Measurements from ENCODE around the gene CDHR1.

DNA sequence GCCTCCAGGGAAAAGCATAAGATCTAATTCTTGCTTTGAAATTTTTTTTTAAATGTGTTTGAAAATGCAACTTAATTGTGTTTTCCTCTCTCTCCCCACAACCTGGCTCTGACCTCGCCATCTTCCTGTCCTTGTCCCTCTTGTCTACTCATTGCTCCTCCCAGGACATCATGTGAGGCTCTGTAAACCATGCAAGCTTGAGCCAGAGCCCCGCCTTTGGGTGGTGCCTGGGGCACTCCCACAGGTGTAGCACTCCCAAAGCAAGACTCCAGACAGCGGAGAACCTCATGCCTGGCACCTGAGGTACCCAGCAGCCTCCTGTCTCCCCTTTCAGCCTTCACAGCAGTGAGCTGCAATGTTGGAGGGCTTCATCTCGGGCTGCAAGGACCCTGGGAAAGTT lies 9.8 kb upstream of the CDHR1 start:
- TF ChIP-seq, protein P1, sequence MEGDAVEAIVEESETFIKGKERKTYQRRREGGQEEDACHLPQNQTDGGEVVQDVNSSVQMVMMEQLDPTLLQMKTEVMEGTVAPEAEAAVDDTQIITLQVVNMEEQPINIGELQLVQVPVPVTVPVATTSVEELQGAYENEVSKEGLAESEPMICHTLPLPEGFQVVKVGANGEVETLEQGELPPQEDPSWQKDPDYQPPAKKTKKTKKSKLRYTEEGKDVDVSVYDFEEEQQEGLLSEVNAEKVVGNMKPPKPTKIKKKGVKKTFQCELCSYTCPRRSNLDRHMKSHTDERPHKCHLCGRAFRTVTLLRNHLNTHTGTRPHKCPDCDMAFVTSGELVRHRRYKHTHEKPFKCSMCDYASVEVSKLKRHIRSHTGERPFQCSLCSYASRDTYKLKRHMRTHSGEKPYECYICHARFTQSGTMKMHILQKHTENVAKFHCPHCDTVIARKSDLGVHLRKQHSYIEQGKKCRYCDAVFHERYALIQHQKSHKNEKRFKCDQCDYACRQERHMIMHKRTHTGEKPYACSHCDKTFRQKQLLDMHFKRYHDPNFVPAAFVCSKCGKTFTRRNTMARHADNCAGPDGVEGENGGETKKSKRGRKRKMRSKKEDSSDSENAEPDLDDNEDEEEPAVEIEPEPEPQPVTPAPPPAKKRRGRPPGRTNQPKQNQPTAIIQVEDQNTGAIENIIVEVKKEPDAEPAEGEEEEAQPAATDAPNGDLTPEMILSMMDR (IDR thresholded peaks at IDR 0.05; ENCODE audit: low read depth, low read length, missing input control), result no peak
- TF ChIP-seq EGR1 (IDR thresholded peaks at IDR 0.05; ENCODE audit: low read depth in 2 of 2), result no peak
- TF ChIP-seq, protein P2, sequence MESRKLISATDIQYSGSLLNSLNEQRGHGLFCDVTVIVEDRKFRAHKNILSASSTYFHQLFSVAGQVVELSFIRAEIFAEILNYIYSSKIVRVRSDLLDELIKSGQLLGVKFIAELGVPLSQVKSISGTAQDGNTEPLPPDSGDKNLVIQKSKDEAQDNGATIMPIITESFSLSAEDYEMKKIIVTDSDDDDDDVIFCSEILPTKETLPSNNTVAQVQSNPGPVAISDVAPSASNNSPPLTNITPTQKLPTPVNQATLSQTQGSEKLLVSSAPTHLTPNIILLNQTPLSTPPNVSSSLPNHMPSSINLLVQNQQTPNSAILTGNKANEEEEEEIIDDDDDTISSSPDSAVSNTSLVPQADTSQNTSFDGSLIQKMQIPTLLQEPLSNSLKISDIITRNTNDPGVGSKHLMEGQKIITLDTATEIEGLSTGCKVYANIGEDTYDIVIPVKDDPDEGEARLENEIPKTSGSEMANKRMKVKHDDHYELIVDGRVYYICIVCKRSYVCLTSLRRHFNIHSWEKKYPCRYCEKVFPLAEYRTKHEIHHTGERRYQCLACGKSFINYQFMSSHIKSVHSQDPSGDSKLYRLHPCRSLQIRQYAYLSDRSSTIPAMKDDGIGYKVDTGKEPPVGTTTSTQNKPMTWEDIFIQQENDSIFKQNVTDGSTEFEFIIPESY (IDR thresholded peaks at IDR 0.05), result no peak

All from liver (tissue), 3 donors.